IgD-negative memory B cell (primary cell): ENCODE data around the gene ARFGAP2. TPM values are rescaled to one million over a fixed set of nuclear protein-coding genes. Genes with fewer than 3 reads are reported as not detected.

Experiments used
- H3K27ac Mint-ChIP-seq, 3 donors: one replicate each; pipeline ENCODE4 v1.8.0; 2020 to 2022; ENCODE audit warnings: mild to moderate bottlenecking in 3 of 3, mixed read lengths in 3 of 3, moderate library complexity in 1 of 3
- H3K27me3 Mint-ChIP-seq: one replicate; pipeline ENCODE4 v1.8.0; 2021; ENCODE audit warnings: mixed read lengths
- H3K36me3 Mint-ChIP-seq: one replicate; pipeline ENCODE4 v1.8.0; 2020; ENCODE audit warnings: mild to moderate bottlenecking, mixed read lengths
- H3K4me1 Mint-ChIP-seq, 3 donors: one replicate each; pipeline ENCODE4 v1.8.0; 2020 to 2022; ENCODE audit warnings: mixed read lengths in 3 of 3, mild to moderate bottlenecking in 1 of 3
- H3K4me3 Mint-ChIP-seq, 4 donors: one replicate each; pipeline ENCODE4 v1.8.0; 2020 to 2022; ENCODE audit warnings: mild to moderate bottlenecking in 4 of 4, mixed read lengths in 4 of 4, moderate library complexity in 3 of 4
- H3K9me3 Mint-ChIP-seq, 3 donors: one replicate each; pipeline ENCODE4 v1.8.0; 2020 to 2021; ENCODE audit warnings: mixed read lengths in 3 of 3, mild to moderate bottlenecking in 1 of 3
- polyA plus RNA-seq: library from polyadenylated mRNA; unstranded; fragments of 300-500 nt; fragmentation: Illumina TruSeq; gene quantifications from one replicate; pipeline ENCODE4 v1.2.3, GENCODE V29; 2021

Gene ARFGAP2
- polyA plus RNA-seq, 1 donor from 2014 or later: 98.6 TPM

DNA sequence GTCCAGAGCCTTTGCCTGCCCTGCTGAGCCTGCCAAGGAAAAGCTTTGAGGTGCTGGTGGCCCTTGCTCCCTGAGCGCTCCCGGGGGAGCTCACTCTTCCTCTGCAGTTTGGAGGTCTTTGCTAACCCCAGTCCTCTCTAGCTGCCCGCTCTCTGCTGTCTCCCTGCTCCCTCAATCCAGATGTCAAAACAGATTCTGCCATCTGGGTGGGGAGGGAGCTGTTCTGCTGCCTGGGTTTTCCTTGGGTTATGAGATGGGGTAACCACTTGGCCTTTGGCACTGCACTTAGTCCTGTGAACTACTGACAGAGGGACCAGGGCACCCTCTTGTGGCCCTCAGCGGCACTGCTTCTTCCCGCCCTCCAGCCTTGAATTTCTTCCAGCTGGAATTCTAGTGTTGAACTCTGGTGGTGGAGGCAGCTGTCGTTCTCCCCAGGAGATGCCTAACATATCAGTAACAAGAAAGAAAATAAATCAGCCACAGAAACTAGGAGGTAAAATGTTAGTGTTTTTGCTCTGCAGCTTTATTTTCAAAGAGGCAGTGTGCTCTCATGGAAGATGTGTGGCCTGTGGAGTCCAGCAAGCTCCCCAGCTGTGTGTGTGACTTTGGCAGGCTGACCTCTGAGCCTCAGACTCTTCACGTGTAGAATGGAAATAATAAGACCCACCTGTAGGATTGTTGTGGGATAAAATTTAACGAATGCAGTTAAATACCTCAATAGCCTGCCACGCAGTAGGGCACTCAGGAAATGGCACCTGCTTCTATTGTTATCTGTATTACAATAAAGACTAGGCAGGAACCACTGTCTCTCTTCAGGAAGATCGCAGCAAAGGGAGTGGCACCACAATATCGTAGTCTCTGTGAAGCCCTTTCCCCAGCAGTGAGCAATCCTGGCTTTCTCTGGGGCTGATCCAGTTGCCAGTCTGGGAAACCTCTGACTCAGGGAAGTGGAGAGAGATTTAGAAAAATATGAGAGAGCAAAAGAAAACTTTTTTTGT, 23.4 kb downstream of the ARFGAP2 start:
- Mint-ChIP-seq H3K27me3 (no peaks in the 10 kb centered on the region), H3K4me1 (peaks cover 14 to 20% (median 15%) of the 10 kb centered on the region in 3 donors), H3K9me3 (no peaks in the 10 kb centered on the region), H3K4me3 (peak overlapping the region in 2 of 4 donors; percentile 66 to 69), H3K36me3 (peaks cover 3% of the 10 kb centered on the region), H3K27ac (peak overlapping the region in 1 of 3 donors; percentile 74)

- H3K36me3 Mint-ChIP-seq: peaks cover 3% of the 10 kb centered on the region
- peaks cover 14 to 20% (median 15%) of the 10 kb centered on the region in 3 donors for H3K4me1 Mint-ChIP-seq
- peak overlapping the region in 2 of 4 donors; percentile 10 to 19 for H3K4me3 Mint-ChIP-seq
- H3K27ac Mint-ChIP-seq: peak overlapping the region in 2 of 3 donors; percentile 36 to 63
- no peaks in the 10 kb centered on the region for H3K27me3 Mint-ChIP-seq
- H3K9me3 Mint-ChIP-seq: no peaks in the 10 kb centered on the region
Observed at GRCh38 chr11:47152126-47152952, 24.3 kb downstream of the ARFGAP2 start.

GRCh38 chr11:47149782-47150181, 26.9 kb downstream of the ARFGAP2 start:
- Mint-ChIP-seq H3K4me3 (no peak overlapping the region), H3K36me3 (peaks cover 3% of the 10 kb centered on the region), H3K4me1 (peaks cover 11 to 13% (median 11%) of the 10 kb centered on the region in 3 donors), H3K9me3 (no peaks in the 10 kb centered on the region), H3K27me3 (no peaks in the 10 kb centered on the region), H3K27ac (no peak overlapping the region)

- Mint-ChIP-seq H3K27ac (no peak overlapping the region), H3K36me3 (peaks cover 3% of the 10 kb centered on the region), H3K9me3 (no peaks in the 10 kb centered on the region), H3K4me1 (peaks cover 10 to 11% (median 11%) of the 10 kb centered on the region in 3 donors), H3K27me3 (no peaks in the 10 kb centered on the region), H3K4me3 (no peak overlapping the region)
Observed at GRCh38 chr11:47148903-47149531, 27.7 kb downstream of the ARFGAP2 start.

DNA sequence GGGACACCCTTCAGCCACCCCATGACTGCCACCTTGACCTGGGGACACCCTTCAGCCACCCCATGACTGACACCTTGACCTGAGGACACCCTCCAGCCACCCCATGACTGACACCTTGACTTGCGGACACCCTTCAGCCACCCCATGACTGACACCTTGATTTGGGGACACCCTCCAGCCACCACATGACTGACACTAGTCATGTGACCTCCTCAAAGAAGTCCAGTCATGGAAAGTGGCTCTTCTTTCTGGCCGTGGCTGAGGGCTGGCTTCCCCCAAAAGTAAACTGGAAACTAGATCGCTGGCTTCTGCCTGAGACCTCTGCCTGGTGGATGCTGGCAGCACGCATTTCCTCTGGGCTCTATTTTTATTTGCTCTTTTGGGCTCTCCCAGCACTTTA, 28.4 kb downstream of the ARFGAP2 start:
- Mint-ChIP-seq H3K4me1 (peaks cover 9 to 11% (median 10%) of the 10 kb centered on the region in 3 donors), H3K36me3 (peaks cover 3% of the 10 kb centered on the region), H3K27me3 (no peaks in the 10 kb centered on the region), H3K27ac (no peak overlapping the region), H3K9me3 (no peaks in the 10 kb centered on the region), H3K4me3 (no peak overlapping the region)

GRCh38 chr11:47147681-47148080, 29.0 kb downstream of the ARFGAP2 start:
- no peak overlapping the region for H3K27ac Mint-ChIP-seq
- no peak overlapping the region for H3K4me3 Mint-ChIP-seq
- peaks cover 5 to 8% (median 6%) of the 10 kb centered on the region in 3 donors for H3K4me1 Mint-ChIP-seq
- no peaks in the 10 kb centered on the region for H3K27me3 Mint-ChIP-seq
- H3K36me3 Mint-ChIP-seq: no peaks in the 10 kb centered on the region
- no peaks in the 10 kb centered on the region for H3K9me3 Mint-ChIP-seq

- no peaks in the 10 kb centered on the region for H3K27me3 Mint-ChIP-seq
- no peak overlapping the region for H3K4me3 Mint-ChIP-seq
- no peaks in the 10 kb centered on the region for H3K36me3 Mint-ChIP-seq
- H3K9me3 Mint-ChIP-seq: no peaks in the 10 kb centered on the region
- H3K27ac Mint-ChIP-seq: no peak overlapping the region
- H3K4me1 Mint-ChIP-seq: peaks cover 1 to 5% (median 1%) of the 10 kb centered on the region in 3 donors
Observed at GRCh38 chr11:47147250-47147649, 29.4 kb downstream of the ARFGAP2 start.

DNA sequence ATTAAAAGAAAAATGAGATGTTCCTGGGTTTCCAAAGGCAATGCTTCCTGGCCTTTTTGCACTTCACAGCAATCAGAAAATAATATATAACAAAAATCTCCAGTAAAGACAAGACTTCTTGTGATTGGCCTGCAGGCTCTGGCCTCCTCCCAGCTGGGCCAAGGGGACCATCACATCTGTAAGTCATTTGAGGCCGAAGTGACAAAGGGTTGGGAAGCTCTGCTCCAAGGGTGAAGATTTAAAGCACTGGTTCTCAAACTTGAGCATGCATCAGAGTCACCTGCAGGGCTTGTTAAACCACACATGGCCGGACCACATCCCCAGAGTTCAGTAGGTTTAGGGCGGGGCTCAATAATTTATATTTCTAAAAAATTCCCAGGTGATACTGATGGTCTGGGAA, 32.1 kb downstream of the ARFGAP2 start:
- no peak overlapping the region for H3K27ac Mint-ChIP-seq

GRCh38 chr11:47143322-47143721, 33.4 kb downstream of the ARFGAP2 start:
- no peaks in the 10 kb centered on the region for H3K27me3 Mint-ChIP-seq
- no peaks in the 10 kb centered on the region for H3K9me3 Mint-ChIP-seq
- H3K4me1 Mint-ChIP-seq: peaks cover 0 to 2% (median 0%) of the 10 kb centered on the region in 3 donors
- H3K36me3 Mint-ChIP-seq: peaks cover 1% of the 10 kb centered on the region
- no peak overlapping the region for H3K4me3 Mint-ChIP-seq
- no peak overlapping the region for H3K27ac Mint-ChIP-seq

More for the DNA sequence above, 32.1 kb downstream of the ARFGAP2 start:
- peaks cover 0 to 2% (median 0%) of the 10 kb centered on the region in 3 donors for H3K4me1 Mint-ChIP-seq
- H3K36me3 Mint-ChIP-seq: no peaks in the 10 kb centered on the region
- no peak overlapping the region for H3K4me3 Mint-ChIP-seq
- H3K27me3 Mint-ChIP-seq: no peaks in the 10 kb centered on the region
- H3K9me3 Mint-ChIP-seq: no peaks in the 10 kb centered on the region

- Mint-ChIP-seq H3K36me3 (peaks cover 16% of the 10 kb centered on the region), H3K9me3 (no peaks in the 10 kb centered on the region), H3K4me1 (no peaks in the 10 kb centered on the region), H3K4me3 (no peak overlapping the region), H3K27me3 (no peaks in the 10 kb centered on the region), H3K27ac (no peak overlapping the region)
Observed at GRCh38 chr11:47139878-47140277, 36.8 kb downstream of the ARFGAP2 start.

DNA sequence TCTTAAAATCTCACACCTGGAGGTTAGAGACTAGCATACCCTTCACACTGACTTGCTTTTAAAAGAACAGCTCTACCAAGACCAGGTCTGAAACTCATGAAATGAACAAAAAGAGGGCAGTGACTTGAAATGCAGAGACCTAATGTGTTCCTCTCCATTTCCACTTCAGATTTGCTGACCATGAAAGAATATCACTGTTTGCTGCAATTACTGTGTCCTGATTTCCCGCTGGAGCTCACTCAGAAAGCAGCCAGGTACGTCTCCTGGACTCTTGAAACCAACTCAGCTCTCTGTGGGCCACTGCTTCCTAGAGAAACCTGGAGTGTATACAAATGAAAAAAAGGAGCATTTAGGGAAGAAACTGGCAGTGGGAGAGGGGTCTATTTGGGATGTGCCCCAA, 39.2 kb downstream of the ARFGAP2 start:
- Mint-ChIP-seq H3K36me3 (peaks cover 16% of the 10 kb centered on the region), H3K4me1 (no peaks in the 10 kb centered on the region), H3K27me3 (no peaks in the 10 kb centered on the region), H3K9me3 (no peaks in the 10 kb centered on the region), H3K4me3 (no peak overlapping the region), H3K27ac (peak overlapping the region in 1 of 3 donors; percentile 68)

- Mint-ChIP-seq H3K27ac (peak overlapping the region in 1 of 3 donors; percentile 68), H3K36me3 (peaks cover 16% of the 10 kb centered on the region), H3K27me3 (no peaks in the 10 kb centered on the region), H3K9me3 (no peaks in the 10 kb centered on the region), H3K4me3 (no peak overlapping the region), H3K4me1 (no peaks in the 10 kb centered on the region)
Observed at GRCh38 chr11:47136921-47137320, 39.8 kb downstream of the ARFGAP2 start.

DNA sequence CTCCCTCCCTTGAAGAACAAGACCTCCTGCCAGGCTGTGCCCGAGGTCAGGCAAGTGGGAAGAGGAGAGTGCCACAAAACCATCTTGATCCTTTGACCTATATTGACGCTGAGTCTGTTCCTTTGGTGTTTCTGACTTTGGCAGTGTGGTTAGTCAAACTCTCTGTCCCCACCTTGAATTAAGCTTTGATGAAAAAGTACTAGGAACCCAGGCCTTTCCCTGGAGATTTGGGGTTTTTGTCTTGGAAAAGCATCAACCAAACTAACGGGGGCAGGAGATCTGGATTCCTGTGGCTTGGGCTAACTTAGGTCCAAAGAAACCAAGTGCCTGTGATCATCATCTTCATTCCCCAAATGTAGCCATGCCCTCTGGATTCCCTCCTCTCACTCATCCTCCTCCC, 40.4 kb downstream of the ARFGAP2 start:
- Mint-ChIP-seq H3K27me3 (no peaks in the 10 kb centered on the region), H3K27ac (peak overlapping the region in 1 of 3 donors; percentile 17), H3K36me3 (peaks cover 16% of the 10 kb centered on the region), H3K4me3 (no peak overlapping the region), H3K9me3 (no peaks in the 10 kb centered on the region), H3K4me1 (no peaks in the 10 kb centered on the region)

GRCh38 chr11:47132981-47133380, 43.7 kb downstream of the ARFGAP2 start:
- H3K4me3 Mint-ChIP-seq: no peak overlapping the region
- no peaks in the 10 kb centered on the region for H3K9me3 Mint-ChIP-seq
- H3K36me3 Mint-ChIP-seq: peaks cover 13% of the 10 kb centered on the region
- peak overlapping the region in 1 of 3 donors; percentile 64 for H3K27ac Mint-ChIP-seq
- H3K27me3 Mint-ChIP-seq: no peaks in the 10 kb centered on the region
- H3K4me1 Mint-ChIP-seq: no peaks in the 10 kb centered on the region

DNA sequence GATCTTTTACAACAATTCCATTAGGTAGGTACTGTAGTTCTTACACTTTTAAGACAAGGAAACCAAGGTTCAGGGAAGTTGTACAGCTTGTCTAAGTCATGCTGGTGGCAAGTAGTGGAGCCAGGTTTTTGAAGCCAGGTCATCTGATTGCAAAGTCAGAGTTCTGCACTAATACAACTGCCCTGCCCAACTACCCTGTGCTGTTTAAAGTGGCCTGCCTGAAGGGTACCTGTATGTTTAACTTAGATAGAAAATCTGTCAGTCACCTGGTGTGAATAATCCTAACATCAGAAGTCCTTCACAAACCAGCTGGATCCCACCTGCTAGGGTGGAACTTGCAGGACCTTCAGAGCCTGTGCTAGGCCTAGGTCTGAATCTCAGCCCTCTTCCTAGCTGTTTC, 44.2 kb downstream of the ARFGAP2 start:
- Mint-ChIP-seq H3K4me1 (no peaks in the 10 kb centered on the region), H3K4me3 (no peak overlapping the region), H3K27me3 (no peaks in the 10 kb centered on the region), H3K36me3 (peaks cover 10% of the 10 kb centered on the region), H3K9me3 (no peaks in the 10 kb centered on the region), H3K27ac (no peak overlapping the region)
